Neural progenitor cell (in vitro differentiated cells): Measurements from ENCODE around the gene CACHD1.

Experiments used
- CTCF ChIP-seq: fragments of 200-600 bp; sonication (generic); IDR thresholded peaks from 2 replicates; pipeline ENCODE4 v1.5.1; 2017; ENCODE audit warnings: antibody characterized with exemption, mild to moderate bottlenecking
- EZH2 ChIP-seq: fragments of 200-600 bp; sonication (generic); IDR thresholded peaks from 2 replicates; pipeline ENCODE4 v1.6.1; 2017; ENCODE audit warnings: antibody characterized with exemption, mild to moderate bottlenecking, moderate library complexity
- EZH2phosphoT487 ChIP-seq: fragments of 200-600 bp; sonication (generic); IDR thresholded peaks from 2 replicates; pipeline ENCODE4 v1.6.1; 2017; ENCODE audit warnings: antibody characterized with exemption

GRCh38 chr1:64630611-64631010 is 160.7 kb downstream of the CACHD1 start:
- TF ChIP-seq CTCF (no peak), EZH2phosphoT487 (no peak), EZH2 (no peak)
